GM12875 (cell line): ENCODE measurements around the gene RAP1GAP2.

Experiments
- H3K4me3 ChIP-seq: one replicate; pipeline ENCODE4 v1.5.1; 2011; ENCODE audit warnings: low read depth, low read length, control low read depth
- TF ChIP-seq, protein P1 (sequence below): IDR thresholded peaks from 2 replicates; pipeline ENCODE4 v1.5.1; 2011; ENCODE audit warnings: low read depth, mild to moderate bottlenecking, control low read depth, inconsistent platforms, low read length, moderate library complexity, borderline replicate concordance; ENCODE audit not compliant: insufficient read depth

RAP1GAP2 gene

DNA sequence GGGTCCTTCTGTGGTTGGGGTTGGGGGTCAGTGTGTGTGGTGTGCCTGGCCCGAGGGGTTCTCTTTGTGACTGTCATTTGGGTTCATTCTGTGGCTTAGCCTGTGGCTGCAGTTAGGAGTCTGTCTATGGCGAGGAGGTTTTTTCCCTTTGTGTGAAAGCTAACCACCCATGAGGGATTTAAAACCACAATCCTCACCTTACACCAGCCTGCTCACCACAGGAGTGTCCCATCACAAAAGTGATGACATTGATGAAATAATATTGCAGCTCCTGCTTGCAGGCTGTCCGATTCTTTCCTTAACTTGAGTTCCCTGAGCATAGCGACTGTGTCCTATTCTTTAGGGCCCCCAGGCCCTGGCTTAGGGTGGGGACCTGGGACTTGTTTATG, 113.6 kb downstream of the RAP1GAP2 start:
- H3K4me3 ChIP-seq = no peak overlapping the region
- TF ChIP-seq, protein P1, sequence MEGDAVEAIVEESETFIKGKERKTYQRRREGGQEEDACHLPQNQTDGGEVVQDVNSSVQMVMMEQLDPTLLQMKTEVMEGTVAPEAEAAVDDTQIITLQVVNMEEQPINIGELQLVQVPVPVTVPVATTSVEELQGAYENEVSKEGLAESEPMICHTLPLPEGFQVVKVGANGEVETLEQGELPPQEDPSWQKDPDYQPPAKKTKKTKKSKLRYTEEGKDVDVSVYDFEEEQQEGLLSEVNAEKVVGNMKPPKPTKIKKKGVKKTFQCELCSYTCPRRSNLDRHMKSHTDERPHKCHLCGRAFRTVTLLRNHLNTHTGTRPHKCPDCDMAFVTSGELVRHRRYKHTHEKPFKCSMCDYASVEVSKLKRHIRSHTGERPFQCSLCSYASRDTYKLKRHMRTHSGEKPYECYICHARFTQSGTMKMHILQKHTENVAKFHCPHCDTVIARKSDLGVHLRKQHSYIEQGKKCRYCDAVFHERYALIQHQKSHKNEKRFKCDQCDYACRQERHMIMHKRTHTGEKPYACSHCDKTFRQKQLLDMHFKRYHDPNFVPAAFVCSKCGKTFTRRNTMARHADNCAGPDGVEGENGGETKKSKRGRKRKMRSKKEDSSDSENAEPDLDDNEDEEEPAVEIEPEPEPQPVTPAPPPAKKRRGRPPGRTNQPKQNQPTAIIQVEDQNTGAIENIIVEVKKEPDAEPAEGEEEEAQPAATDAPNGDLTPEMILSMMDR = no peak

DNA sequence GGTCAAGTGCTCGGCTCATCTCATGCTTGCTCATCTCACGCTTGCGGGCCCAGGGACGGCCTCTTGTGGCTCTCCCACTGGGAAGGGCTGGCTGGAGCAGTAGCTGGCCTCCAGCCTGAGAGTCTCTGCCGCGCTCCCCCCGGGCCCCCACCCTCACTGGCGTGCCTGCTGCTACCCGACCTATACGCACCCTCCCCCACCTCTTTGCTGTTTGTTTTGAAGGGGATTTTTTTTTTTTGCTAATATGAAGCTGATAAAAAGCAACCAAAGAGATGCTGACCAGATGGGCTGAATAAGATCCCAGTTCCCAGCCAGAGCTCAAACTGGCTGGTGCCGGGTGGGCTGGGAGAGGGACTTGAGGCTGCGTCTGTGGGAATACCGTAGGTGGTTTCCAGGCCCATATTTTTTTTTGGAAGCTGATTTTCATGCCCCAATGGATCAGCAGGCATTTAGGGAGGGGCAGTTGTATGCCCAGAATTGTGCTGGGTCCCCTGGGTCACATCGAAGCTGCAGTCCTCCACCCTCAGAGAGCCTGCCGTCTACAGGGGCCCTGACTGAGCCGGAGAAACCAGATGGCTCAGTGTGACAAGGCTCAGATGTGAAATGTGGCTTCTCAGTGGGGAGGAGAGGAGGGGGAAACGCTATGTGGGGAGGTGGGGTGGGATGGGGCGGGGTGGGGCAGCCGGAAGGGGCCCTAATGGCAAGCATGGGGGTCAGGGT, 115.0 kb downstream of the RAP1GAP2 start:
- no peak overlapping the region for H3K4me3 ChIP-seq
- TF ChIP-seq, protein P1 = no peak

DNA sequence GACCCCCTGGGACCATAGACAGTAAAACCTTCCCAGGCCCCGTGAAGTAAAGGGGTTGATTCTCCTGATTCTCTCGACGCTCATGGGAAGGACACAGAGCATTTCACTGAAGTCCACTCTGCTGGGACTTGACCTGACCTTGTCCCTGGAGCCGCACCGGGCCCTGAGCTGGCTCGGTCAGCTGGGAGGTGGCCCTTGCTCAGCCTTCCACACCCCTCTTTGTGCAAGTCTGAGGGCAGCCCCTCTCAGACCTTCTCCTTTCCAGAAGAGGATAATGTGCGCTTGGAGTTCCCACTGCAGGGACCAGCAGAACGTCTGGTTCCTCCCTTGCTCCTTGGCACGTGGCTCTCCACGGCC, 115.5 kb downstream of the RAP1GAP2 start:
- TF ChIP-seq, protein P1 = no peak
- no peak overlapping the region for H3K4me3 ChIP-seq

DNA sequence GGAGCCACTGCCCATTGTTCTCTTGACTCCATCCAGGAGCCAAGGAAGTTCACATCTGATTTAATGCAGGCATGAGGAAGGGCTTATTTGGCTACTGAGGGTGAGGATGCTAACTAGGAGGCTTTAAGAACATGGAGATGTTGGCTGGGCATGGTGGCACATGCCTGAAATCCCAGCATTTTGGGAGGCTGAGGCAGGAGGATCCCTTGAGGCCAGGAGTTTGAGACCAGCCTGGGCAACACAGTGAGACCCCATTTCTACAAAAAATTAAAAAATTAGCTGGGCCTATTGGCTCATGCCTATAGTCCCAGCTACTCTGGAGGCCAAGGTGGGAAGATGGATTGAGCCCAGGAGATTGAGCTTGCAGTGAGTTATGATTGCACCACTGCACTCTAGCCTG, 116.5 kb downstream of the RAP1GAP2 start:
- TF ChIP-seq, protein P1 = no peak
- H3K4me3 ChIP-seq = no peak overlapping the region

DNA sequence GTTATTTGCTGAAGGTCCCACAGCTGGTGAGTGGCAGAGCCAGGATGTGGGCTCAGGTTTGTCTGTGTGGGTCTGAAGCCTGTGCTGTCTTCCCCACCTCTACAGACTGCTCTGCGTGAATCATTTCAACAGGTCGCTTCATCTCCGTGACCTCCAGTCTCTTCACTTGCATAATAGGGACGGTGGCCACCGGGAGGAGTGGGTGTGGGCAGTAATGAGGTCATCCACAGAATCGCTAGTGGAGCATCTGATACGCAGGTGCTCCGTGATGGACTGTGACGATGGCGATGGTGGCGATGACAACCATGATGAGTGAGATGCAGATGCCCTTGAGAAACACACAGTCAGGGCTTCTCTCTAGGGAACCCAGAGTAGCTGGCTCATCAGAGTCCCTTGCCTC, 120.2 kb downstream of the RAP1GAP2 start:
- H3K4me3 ChIP-seq = no peak overlapping the region
- TF ChIP-seq, protein P1 = no peak

DNA sequence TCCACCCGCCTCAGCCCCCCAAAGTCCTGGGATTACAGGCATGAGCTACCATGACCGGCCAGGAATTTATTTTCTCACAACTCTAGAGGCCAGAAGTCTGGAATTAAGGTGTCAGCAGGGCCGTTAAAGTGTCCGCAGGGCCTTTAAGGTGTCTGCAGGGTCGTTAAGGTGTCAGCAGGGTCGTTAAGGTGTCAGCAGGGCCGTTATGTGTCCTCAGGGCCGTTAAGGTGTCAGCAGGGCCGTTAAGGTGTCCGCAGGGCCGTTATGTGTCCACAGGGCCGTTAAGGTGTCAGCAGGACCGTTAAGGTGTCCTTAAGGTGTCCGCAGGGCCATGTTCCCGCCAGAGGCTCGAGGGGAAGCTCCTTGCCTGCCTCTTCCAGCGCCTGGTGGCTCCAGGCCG, 125.2 kb downstream of the RAP1GAP2 start:
- H3K4me3 ChIP-seq = no peak overlapping the region
- TF ChIP-seq, protein P1 = no peak

DNA sequence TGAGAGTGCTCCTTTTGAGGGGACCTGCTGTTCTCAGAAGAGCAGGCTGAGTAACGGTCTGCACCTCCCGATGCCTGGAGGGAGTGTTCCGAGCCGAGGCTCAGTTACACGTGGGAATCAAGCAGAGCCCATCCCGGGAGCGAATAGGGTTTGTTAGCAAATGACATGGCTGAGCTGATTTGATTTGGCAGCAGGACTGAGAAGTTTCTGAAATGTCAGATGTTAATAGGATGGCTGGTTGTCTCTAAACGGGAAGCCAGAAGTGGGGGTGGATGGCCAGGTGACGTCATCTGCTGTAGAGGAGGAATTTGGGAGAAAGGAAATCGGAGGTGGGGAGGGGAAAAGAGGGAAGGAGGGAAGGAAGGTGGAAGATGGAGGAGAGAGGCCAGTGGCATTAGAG, 128.0 kb downstream of the RAP1GAP2 start:
- no peak overlapping the region for H3K4me3 ChIP-seq
- TF ChIP-seq, protein P1 = no peak
